Measurements from ENCODE around the gene PCDHGB5.
"Not testable (repeated sequence)": the region's sequence is repeated elsewhere in the genome, so short reads cannot be mapped to it uniquely, and the experiment has no call there.

PCDHGB5 gene

DNA sequence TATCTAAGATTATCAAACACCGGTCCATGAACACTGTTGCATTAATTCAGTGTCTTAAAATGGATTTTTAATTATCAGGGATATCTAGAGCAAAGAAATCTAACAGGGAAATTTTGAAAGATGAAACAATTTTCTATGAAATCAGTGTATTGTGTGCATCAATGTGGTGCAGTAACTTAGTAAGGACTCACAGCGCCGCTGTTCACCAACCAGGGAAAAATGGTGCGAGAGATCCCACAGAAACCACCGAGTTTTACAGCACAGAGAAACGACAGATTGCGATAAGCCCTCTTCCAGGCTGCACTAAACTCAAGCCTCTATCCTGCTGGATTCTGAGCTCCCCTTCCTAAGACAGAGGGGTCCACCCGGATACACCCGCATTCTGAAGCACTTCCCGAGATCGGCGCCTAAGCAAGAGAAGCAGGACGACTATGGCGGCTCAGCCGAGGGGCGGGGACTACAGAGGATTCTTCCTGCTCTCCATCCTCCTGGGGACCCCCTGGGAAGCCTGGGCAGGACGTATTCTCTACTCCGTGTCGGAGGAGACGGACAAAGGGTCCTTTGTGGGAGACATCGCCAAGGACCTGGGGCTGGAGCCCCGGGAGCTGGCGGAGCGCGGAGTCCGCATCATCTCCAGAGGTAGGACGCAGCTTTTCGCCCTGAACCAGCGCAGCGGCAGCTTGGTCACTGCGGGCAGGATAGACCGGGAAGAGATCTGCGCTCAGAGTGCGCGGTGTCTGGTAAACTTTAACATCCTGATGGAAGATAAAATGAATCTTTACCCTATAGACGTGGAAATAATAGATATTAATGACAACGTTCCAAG, 15.1 kb upstream of the PCDHGB5 start, which contains the start of gene PCDHGA7:
PCDHGA7 (plus strand) TSS at position 274 of the 826 bp plus-strand sequence; CDS start at position 432, 158 bp downstream.
- no peak for DNase-seq (ENCODE audit: low spot score)

DNA sequence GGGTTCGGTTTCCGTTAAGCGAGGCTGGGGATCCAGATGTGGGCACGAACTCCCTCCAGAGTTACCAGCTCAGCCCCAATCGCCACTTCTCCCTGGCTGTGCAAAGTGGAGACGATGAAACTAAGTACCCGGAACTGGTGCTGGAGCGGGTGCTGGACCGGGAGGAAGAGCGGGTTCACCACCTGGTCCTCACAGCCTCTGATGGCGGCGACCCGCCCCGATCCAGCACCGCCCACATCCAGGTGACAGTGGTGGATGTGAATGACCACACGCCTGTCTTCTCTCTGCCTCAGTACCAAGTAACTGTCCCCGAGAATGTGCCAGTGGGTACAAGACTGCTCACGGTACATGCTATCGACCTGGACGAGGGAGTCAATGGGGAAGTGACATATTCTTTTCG, 14.4 kb upstream of the PCDHGB5 start:
- no peak for DNase-seq (ENCODE audit: low spot score)

DNA sequence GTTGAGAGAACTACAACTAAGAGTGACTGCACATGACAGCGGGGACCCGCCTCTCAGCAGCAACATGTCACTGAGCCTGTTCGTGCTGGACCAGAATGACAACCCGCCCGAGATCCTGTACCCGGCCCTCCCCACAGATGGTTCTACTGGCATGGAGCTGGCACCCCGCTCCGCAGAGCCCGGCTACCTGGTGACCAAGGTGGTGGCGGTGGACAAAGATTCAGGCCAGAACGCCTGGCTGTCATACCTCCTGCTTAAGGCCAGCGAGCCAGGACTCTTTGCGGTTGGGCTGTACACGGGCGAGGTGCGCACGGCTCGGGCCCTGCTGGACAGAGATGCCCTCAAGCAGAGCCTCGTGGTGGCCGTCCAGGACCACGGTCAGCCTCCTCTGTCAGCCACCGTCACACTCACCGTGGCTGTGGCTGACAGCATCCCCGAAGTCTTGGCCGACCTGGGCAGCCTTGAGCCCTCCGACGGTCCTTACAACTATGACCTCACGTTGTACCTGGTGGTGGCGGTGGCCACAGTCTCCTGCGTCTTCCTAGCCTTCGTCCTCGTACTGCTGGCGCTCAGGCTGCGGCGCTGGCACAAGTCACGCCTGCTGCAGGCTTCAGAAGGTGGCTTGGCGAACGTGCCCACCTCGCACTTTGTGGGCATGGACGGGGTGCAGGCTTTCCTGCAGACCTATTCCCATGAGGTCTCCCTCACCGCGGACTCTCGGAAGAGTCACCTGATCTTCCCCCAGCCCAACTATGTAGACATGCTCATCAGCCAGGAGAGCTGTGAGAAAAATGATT, 13.1 kb upstream of the PCDHGB5 start:
- no peak for DNase-seq (ENCODE audit: low spot score)

DNA sequence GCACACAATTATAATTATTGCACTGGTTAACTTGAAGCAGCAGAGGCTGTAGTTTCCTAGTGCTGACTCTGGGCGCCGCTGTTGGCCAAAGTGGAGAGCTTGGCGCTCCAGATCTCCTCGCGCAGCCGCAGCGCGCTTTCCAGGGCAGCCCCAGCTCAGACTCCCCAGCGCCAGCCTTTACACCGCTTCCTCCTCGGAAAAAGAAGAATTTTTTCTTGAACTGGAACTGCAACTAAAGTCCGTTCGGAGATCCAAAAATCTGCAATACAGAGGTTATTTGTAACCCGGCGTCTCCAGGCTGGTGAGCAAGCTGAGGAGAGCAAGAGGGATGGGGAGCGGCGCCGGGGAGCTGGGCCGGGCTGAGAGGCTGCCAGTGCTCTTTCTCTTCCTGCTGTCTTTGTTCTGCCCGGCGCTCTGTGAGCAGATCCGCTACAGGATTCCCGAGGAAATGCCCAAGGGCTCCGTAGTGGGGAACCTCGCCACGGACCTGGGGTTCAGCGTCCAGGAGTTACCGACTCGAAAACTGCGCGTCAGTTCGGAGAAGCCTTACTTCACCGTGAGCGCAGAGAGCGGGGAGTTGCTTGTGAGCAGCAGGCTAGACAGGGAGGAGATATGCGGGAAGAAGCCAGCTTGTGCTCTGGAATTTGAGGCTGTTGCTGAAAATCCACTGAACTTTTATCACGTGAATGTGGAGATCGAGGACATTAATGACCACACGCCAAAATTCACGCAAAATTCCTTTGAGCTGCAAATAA, 10.0 kb upstream of the PCDHGB5 start, which contains the start of gene PCDHGB4:
PCDHGB4 (plus strand) TSS at position 142 of the 755 bp plus-strand sequence; CDS start at position 329, 187 bp downstream.
- DNase-seq (ENCODE audit: low spot score), result peak; percentile 22

DNA sequence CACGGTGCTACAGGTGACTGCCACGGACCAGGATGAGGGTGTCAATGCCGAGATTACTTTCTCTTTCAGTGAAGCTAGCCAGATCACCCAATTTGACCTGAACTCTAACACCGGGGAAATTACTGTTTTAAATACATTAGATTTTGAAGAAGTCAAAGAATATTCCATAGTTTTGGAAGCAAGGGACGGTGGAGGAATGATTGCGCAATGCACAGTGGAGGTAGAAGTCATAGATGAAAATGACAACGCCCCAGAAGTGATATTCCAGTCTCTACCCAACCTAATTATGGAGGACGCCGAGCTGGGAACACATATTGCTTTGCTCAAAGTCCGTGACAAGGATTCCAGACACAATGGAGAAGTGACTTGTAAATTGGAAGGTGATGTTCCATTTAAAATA, 9.1 kb upstream of the PCDHGB5 start:
- no peak for DNase-seq (ENCODE audit: low spot score)

DNA sequence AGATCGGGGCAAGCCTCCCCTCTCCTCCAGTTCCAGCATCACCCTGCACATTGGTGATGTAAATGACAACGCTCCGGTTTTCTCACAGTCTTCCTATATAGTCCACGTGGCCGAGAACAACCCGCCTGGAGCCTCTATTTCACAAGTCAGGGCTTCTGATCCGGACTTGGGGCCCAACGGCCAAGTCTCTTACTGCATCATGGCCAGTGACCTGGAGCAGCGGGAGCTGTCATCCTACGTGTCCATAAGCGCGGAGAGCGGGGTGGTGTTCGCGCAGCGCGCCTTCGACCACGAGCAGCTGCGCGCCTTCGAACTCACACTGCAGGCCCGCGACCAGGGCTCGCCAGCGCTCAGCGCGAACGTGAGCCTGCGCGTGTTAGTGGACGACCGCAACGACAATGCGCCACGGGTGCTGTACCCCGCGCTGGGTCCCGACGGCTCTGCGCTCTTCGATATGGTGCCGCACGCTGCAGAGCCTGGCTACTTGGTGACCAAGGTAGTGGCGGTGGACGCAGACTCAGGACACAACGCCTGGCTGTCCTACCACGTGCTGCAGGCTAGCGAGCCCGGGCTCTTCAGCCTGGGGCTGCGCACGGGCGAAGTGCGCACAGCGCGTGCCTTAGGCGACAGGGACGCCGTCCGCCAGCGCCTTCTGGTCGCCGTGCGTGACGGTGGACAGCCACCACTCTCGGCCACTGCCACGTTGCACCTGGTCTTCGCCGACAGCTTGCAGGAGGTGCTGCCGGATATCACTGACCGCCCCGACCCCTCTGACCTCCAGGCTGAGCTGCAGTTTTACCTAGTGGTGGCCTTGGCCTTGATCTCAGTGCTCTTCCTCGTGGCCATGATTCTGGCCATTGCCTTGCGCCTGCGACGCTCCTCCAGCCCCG, 8.3 kb upstream of the PCDHGB5 start:
- DNase-seq (ENCODE audit: low spot score), result no peak

DNA sequence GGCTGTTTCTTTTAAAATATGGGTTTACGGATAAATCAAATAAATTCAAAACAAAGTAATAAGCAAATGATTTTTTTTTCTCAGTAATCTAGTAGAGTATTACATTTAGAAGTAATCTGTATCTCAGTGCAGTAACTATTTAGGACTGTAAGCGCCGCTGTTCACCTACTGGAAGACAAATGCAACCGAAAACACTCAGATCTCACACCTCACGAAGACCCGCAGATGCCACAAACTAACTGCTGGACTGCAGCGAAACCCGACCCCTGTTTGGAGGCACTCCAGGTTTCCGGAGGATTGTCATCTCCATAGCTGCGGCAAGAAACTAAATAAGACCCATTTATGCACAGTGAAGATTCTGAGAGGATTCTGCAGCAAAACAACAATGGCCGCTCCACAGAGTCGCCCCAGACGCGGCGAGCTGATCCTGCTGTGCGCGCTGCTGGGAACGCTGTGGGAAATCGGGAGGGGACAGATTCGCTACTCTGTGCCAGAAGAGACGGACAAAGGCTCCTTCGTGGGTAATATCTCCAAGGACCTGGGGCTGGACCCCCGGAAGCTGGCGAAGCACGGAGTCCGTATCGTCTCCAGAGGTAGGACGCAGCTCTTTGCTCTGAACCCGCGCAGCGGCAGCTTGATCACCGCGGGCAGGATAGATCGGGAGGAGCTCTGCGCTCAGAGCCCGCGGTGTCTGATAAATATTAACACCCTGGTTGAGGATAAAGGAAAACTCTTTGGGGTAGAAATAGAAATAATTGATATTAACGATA, 5.1 kb upstream of the PCDHGB5 start, which contains the start of gene PCDHGA8:
PCDHGA8 (plus strand) TSS at position 205 of the 770 bp plus-strand sequence; CDS start at position 386, 181 bp downstream.
- no peak for DNase-seq (ENCODE audit: low spot score)

DNA sequence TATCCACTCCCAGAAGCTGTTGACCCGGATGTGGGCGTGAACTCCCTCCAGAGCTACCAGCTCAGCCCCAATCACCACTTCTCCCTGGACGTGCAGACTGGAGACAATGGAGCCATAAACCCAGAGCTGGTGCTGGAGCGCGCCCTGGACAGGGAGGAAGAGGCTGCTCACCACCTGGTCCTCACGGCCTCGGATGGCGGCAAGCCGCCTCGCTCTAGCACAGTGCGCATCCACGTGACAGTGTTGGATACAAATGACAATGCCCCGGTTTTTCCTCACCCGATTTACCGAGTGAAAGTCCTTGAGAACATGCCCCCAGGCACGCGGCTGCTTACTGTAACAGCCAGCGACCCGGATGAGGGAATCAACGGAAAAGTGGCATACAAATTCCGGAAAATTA, 4.5 kb upstream of the PCDHGB5 start:
- no peak for DNase-seq (ENCODE audit: low spot score)

DNA sequence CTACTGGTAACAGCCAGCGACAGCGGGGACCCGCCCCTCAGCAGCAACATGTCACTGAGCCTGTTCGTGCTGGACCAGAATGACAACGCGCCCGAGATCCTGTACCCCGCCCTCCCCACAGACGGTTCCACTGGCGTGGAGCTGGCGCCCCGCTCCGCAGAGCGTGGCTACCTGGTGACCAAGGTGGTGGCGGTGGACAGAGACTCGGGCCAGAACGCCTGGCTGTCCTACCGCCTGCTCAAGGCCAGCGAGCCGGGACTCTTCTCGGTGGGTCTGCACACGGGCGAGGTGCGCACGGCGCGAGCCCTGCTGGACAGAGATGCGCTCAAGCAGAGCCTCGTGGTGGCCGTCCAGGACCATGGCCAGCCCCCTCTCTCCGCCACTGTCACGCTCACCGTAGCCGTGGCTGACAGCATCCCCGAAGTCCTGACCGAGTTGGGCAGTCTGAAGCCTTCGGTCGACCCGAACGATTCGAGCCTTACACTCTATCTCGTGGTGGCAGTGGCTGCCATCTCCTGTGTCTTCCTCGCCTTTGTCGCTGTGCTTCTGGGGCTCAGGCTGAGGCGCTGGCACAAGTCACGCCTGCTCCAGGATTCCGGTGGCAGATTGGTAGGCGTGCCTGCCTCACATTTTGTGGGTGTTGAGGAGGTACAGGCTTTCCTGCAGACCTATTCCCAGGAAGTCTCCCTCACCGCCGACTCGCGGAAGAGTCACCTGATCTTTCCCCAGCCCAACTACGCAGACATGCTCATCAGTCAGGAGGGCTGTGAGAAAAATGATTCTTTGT, 3.2 kb upstream of the PCDHGB5 start:
- not testable (repeated sequence) for DNase-seq (ENCODE audit: low spot score)

DNA sequence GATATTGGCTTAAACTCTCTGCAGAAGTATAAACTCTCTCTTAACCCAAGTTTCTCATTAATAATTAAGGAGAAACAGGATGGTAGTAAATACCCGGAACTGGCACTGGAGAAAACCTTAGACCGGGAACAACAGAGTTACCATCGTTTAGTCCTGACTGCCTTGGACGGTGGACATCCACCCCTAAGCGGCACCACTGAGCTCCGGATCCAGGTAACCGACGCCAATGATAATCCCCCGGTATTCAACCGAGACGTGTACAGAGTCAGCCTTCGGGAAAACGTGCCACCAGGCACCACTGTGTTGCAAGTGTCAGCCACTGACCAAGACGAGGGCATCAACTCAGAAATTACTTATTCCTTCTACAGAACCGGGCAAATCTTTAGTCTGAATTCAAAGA, 861 bp downstream of the PCDHGB5 start:
- no peak for DNase-seq (ENCODE audit: low spot score)

DNA sequence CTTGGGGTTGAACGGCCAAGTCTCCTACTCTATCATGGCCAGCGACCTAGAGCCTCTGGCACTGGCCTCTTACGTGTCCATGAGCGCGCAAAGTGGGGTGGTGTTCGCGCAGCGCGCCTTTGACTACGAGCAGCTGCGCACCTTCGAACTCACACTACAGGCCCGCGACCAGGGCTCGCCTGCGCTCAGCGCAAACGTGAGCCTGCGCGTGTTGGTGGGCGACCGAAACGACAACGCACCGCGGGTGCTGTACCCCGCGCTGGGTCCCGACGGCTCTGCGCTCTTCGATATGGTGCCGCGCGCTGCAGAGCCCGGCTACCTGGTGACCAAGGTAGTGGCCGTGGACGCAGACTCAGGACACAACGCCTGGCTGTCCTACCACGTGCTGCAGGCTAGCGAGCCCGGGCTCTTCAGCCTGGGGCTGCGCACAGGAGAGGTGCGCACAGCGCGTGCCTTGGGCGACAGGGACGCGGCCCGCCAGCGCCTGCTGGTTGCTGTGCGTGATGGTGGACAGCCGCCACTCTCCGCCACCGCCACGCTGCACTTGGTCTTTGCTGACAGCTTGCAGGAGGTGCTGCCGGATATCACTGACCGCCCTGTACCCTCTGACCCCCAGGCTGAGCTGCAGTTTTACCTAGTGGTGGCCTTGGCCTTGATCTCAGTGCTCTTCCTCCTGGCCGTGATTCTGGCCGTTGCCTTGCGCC, 2.0 kb downstream of the PCDHGB5 start:
- DNase-seq (ENCODE audit: low spot score), result no peak

DNA sequence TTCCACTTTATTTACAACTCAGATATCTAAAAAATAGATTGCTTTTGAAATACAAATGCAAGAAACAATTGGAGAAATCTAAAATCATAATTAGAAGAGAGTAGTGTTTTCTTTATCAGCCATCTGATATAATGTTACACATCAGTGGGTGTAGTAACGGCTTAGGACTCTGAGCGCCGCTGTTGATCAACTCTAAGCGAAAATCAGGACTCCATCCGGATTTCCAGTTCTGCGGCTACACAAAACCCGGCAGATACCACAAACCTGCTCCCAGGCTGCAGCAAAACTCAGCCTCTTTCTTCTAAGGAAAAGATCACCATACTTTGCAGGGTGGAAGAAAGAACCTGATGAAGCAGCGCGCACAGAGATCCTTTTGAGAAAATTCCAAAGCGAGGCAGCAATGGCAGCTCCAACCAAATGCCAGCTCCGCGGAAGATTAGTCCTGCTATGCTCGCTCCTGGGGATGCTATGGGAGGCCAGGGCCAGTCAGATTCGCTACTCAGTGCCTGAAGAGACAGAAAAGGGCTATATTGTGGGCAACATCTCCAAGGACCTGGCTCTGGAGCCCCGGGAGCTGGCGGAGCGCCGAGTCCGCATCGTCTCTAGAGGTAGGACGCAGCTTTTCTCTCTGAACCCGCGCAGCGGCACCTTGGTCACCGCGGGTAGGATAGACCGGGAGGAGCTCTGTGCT, 5.0 kb downstream of the PCDHGB5 start, which contains the start of gene PCDHGA9:
PCDHGA9 (plus strand) TSS at position 226 of the 691 bp plus-strand sequence; CDS start at position 401, 175 bp downstream.
- no peak for DNase-seq (ENCODE audit: low spot score)

DNA sequence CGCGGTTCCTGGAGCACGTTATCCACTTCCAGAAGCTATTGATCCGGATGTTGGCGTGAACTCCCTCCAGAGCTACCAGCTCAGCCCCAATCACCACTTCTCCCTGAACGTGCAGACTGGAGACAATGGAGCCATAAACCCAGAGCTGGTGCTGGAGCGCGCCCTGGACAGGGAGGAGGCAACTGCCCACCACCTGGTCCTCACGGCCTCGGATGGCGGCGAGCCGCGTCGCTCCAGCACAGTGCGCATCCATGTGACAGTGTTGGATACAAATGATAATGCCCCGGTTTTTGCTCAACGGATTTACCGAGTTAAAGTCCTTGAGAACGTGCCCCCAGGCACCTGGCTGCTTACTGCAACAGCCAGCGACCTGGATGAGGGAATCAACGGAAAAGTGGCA, 5.6 kb downstream of the PCDHGB5 start:
- DNase-seq (ENCODE audit: low spot score), result no peak

DNA sequence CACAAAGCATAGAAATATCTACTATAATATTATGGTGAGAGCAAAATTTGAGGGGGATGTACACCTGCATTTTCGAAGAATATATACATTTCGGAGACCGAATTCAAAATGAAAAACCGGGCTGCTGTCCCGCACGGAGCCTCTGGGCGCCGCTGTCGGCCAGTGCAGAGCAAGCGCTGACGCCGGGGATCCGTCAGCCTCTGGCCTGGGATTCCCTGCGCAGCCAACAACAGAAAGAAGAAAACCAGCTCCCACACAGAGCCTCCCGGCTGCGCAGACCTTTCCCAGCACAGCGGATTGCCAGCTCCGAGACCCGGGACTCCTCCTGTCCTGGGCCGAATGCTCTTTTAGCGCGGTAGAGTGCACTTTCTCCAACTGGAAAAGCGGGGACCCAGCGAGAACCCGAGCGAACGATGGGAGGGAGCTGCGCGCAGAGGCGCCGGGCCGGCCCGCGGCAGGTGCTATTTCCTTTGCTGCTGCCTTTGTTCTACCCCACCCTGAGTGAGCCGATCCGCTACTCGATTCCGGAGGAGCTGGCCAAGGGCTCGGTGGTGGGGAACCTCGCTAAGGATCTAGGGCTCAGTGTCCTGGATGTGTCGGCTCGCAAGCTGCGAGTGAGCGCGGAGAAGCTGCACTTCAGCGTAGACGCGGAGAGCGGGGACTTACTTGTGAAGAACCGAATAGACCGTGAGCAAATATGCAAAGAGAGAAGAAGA, 10.2 kb downstream of the PCDHGB5 start, which contains the start of gene PCDHGB6:
PCDHGB6 (plus strand) TSS at position 232 of the 716 bp plus-strand sequence; CDS start at position 414, 182 bp downstream.
- peak; percentile 34 for DNase-seq (ENCODE audit: low spot score)

DNA sequence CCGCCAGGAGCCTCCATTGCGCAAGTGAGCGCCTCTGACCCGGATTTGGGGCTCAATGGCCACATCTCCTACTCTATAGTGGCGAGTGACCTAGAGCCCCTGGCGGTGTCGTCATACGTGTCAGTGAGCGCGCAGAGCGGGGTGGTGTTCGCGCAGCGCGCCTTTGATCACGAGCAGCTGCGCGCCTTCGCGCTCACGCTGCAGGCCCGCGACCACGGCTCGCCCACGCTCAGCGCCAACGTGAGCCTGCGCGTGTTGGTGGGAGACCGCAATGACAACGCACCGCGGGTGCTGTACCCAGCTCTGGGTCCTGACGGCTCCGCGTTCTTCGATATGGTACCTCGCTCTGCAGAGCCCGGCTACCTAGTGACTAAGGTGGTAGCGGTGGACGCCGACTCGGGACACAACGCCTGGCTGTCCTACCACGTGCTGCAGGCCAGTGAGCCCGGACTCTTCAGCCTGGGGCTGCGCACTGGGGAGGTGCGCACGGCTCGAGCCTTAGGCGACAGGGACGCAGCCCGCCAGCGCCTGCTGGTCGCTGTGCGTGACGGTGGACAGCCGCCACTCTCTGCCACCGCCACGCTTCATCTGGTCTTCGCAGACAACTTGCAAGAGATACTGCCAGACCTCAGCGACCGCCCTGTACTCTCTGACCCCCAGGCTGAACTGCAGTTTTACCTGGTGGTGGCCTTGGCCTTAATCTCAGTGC, 12.0 kb downstream of the PCDHGB5 start:
- no peak for DNase-seq (ENCODE audit: low spot score)

DNA sequence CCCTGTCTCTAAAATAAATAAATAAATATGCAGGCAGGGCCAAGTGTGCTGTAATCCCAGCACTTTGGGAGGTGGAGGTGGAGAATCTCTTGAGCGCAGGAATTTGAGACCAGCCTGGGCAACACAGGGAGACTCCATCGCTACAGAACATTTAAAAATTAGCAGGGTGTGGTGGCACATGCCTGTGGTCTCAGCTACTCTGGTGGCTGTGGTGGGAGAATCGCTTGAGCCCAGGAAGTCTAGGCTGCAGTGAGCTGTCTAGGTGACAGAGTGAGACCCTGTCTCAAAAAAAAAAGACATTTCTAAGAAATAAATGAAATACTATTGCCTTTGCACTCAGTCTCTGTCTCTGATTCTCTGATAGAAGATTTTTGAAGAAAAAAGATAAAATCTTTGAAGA, 13.8 kb downstream of the PCDHGB5 start:
- peak; percentile 24 for DNase-seq (ENCODE audit: low spot score)

Measured in CD4-positive, alpha-beta T cell treated with Interleukin-2 at 100 ng/mL for 4 hours (primary cell).